HG03139 (cell line): ENCODE measurements around the gene GALNT9.
"Not testable (repeated sequence)": the region's sequence is repeated elsewhere in the genome, so short reads cannot be mapped to it uniquely, and the experiment has no call there.

ENCODE experiments used
- ATAC-seq: cut with Tn5 transposase; IDR thresholded peaks from one replicate; pipeline ENCODE4 v1.9.1; 2021; ENCODE audit not compliant: unreplicated experiment

The GALNT9 gene

DNA sequence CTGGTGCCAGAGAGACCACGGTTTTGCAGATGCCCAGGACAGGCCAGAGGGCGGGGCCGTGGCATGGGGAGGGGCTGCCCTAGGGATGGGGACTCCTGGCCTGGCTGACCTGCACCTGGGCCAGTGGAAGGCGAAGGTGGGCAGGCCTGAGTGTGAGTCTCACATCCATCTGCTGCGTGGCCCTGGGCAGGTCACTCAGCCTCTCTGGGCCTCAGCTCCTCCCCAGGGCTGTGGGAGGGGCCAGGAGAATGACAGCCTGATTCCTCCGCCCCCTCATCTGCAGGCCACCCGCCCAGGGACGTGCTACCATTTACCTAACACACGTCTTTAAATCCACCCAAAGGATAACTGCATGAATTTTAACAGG, 90.9 kb downstream of the GALNT9 start:
- no peak for ATAC-seq

DNA sequence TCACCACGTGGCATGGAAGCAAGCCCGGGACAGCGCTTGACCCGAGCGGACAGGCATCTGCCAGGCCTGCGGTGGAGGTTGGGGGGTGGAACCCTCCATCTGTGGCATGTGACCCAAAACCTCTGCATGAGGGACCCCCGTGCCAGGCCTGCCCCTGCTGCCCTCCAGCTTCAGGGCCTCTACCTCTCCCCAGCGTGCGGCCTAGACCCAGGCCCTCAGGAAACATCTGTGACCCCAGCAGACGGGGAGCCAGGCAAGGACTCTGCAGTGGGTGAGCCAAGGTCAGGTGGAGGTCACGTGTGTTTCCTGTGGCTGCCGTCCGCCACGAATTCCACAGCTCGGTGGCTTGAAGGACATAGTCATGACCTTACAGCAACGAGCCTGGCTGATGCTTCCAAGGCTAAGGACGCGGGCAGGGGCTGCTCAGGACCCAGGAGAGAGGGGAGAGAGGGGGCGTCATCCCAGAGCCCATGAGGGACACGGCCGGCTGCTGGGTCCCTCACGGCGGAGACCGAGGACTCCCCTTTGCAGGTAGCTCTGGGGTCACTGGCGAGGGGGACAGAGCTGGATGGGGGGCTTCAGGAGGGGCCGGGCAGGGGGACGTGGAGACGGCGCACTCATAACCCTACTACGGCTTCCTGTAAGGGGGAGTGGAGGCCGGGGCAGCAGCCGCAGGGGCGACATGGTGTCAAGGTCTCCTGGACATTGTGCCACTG, 91.5 kb downstream of the GALNT9 start:
- ATAC-seq: no peak

DNA sequence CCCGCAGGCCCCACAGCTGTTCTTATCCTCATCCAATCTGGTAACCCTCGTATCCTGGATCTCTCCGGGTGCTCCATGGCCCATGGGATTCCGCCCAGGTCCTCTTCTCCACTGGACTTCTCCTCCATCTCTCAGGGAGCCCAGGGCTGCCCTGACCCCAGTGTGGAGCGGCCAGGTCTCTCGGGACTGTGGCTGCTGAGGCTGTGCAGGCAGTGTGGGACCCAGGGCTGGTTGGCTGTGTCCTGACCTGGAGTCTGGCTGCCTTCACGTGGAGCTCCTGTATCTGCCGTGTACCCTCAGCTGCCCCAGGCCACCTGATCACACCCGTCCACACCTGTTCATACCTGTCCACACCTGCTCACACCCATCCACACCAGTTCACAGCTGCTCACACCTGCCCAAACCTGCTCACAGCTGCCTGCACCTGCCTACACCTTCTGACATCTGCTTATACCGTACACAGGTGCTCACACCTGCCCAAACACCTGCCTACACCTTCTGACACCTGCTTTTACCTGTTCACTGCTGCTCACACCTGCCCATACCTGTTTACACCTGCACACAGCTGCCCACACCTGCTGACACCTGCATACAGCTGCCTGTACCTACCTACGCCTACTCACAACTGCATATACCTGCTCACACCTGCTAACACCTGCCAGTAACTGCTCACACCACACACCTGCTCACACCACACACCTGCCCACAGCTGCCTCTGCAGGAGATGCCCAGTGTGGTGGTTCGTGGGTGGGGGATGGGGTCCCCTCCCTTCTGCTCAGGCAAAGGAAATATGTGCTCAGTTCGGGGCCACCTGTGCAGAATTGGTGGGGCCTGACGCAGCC, 92.2 kb downstream of the GALNT9 start:
- no peak for ATAC-seq

- no peak for ATAC-seq
These were observed 93.1 kb downstream of the GALNT9 start for GRCh38 chr12:132236129-132236929.

GRCh38 chr12:132235116-132235820, 94.1 kb downstream of the GALNT9 start:
- no peak for ATAC-seq

DNA sequence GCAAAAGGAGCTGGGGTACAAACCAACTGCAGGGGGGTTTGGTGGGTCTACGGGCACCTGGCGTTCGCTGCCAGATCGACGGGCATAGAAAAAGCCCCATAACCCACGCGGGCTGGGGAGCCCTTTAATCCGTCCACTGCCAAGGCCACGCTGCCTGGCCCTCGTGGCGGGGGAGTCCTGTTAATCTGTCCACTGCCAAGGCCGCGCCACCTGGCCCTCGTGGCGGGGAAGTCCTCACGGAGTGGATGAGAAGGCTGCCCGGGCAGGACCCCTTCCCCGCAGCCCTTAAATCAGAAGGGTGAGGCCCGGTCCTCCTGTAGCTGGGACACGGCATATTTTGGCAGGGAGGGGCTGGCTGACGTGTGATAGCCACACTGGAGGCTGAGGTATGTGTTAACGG, 99.0 kb downstream of the GALNT9 start:
- no peak for ATAC-seq

DNA sequence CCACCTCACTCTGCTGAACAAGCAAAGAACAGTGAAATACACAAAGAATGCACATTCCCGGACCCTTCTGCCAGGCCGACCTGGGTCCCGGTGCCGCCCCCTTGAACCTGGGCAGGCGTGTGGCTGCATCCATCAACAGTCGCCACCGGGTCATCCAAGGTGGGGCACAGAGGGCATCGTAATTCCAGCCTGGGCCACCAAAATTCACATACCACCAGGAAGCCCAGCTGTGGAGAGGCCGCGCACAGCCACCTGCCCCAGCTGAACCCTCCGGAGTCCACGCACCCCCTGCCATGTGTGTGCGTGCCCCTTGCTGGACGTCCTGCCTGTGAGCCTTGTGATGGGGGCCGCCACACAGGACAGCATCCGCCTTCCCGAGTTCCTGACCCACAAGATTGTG, 99.5 kb downstream of the GALNT9 start:
- ATAC-seq: no peak

GRCh38 chr12:132229193-132229760, 100.1 kb downstream of the GALNT9 start:
- ATAC-seq: no peak

DNA sequence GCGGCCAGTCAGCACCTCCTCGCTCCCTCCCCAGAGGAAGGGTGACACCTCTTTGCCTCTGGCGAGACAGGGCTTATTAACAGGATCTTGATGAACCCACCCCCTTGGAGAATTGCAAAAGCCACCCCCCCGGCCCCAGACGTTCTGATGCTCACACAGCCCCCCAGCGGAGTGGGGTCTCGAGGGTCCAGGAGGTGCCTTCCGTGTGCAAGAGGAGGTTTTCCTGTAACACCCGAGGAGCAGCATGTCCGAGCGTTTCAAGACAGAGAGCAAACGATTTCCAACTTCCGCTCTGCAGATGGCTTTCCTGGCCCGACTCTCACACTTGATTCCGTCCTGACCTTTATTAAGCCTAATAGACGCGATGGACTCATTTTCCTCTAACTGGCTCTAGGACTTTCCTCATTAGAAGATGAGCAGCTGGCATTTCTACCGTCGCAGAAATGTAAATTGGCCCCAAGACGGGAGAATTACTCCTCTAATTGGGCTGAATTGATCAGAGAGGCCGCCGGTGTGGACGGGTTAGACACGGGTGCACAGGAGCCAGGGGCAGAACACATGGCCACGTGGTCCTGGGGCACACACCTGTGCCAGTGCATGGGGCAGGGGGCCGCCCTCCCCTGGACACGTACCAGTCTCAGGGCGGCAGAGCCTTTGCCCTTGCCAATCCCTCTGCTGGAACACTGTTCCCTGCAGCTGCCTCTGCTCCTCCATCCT, 100.8 kb downstream of the GALNT9 start:
- ATAC-seq: no peak

GRCh38 chr12:132227782-132228475, 101.5 kb downstream of the GALNT9 start:
- no peak for ATAC-seq

DNA sequence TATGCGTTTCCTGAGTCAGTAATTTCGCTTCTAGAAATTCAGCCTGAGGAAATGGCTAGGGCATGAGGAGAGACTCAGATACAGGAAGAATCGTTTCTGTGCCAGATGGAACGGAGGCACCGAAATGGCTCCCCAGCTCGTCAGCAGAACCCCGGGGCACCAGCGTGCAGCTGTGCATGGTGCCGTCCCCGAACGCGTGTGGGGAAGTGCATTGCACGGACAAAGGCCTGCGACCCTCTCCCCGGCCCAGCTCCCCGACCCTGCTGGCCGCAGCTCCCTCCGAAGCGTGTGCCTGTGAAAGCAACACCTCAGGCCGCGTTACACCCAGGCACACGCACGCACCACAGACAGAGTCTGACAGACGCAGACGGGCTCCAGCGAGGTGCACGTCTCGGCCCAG, 102.3 kb downstream of the GALNT9 start:
- no peak for ATAC-seq

GRCh38 chr12:132226604-132227003, 102.8 kb downstream of the GALNT9 start:
- no peak for ATAC-seq

DNA sequence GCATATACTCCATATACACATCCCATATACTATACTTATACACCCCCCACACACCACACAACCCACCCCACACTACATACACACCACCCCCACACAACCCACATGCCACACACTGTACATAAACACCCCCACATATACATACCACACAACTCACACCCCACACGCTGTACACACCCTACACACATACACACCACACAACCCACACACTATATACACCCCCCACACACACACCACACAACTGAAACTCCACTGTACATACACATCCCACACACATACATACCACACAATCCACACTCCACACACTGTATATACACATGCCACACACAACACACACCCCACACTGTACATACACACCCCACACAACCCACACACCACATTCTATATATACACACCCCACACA, 104.2 kb downstream of the GALNT9 start:
- ATAC-seq: no peak

DNA sequence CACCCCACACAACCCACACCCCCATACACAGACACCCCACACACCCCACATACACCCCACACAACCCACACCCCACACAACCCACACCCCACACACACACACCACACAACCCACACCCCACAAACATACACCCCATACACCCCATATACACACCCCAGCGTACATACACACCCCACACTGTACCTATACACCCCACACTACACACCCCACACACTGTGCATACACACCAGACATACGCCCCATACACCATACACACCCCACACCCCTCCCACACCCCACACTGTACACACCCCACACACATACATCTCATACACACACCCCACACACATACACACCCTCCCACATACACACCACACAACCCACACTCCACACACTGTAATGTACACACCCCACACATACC, 104.9 kb downstream of the GALNT9 start:
- no peak for ATAC-seq

DNA sequence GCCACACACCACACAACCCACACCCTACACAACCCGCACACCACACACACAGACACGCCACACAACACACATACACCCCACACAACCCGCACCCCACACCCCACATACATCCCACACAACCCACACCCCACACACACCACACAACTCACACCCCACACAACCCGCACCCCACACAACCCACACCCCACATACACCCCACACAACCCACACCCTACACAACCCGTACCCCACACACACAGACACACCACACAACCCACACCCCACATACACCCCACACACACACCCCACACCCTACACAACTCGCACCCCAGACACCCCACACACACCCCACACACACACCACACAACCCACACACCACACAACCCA, 106.6 kb downstream of the GALNT9 start:
- ATAC-seq: no peak

DNA sequence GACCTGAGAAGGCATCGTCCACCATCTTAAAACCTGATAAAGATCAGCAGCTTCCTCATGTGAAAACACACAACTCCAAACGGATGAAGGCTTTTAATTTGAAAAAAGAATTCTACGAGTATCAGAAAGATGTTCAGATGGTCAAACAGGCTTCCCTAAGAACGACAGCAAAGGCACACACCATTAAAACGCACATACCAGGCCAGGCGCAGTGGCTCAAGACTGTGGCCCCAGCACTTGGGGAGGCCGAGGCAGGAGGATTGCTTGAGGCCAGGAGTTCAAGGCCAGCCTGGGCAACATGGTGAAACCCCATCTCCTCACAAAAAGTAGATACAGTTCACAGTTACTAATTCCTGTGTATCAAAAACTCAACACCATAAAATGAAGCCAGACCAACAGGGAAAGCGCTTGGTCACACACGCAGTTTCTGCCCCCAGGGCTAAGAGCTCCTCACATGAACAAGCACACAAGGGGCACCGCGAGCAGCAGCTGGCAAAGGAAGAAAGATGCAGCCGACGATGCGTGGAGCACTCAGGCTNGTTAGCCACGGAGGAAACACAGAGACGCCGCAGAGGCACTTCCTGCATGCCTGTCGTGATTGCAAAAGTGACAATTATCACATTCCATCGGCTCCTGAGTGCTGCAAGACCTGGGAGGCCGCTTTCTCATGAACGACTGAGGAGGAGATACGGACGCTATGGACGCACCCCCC, 107.1 kb downstream of the GALNT9 start:
- no peak for ATAC-seq

GRCh38 chr12:132219761-132220160, 109.6 kb downstream of the GALNT9 start:
- not testable (repeated sequence) for ATAC-seq

DNA sequence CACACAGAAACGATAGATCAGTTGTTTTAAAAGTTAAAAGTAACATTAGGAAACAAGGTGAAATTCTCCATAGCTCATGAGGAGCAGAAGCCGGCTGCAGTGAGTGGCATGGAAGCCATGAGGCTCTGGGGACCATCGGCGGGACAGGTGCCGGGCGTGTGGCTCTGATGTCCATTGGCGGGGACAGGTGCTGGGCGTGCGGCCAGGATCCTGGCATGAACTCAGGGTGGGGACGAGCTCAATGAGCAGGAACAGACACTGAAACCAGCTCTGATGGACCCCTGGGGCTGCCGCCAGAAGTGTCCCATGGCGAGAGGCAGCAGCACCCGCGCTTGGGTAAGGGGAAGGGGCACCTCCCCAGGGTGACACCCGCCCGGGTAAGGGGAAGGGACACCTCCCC, 110.1 kb downstream of the GALNT9 start:
- no peak for ATAC-seq

GRCh38 chr12:132218915-132219314, 110.5 kb downstream of the GALNT9 start:
- no peak for ATAC-seq
